MM.1S (cell line): Measurements from ENCODE around the gene SERPINB1.

Source experiments
- DNase-seq: peaks from one replicate; pipeline ENCODE4 v3.0.0-alpha.2; 2015
- H2AFZ ChIP-seq: fragments of 300-600 bp; sonication (generic); 2 replicates; pipeline ENCODE4 v1.6.0; 2016; ENCODE audit warnings: antibody characterized with exemption, low read length
- H3F3A ChIP-seq: fragments of 300-600 bp; sonication (generic); 2 replicates; pipeline ENCODE4 v1.6.1; 2016; ENCODE audit warnings: mild to moderate bottlenecking, antibody characterized with exemption, low read length, moderate library complexity, mixed read lengths; ENCODE audit not compliant: insufficient read depth
- H3K27ac ChIP-seq: fragments of 300-600 bp; sonication (generic); 2 replicates; pipeline ENCODE4 v1.5.1; 2016; ENCODE audit warnings: mild to moderate bottlenecking, low read length
- H3K27me3 ChIP-seq: fragments of 300-600 bp; sonication (generic); replicated peaks from 2 replicates; pipeline ENCODE4 v1.6.0; 2016; ENCODE audit warnings: low read length; ENCODE audit not compliant: insufficient read depth
- H3K36me3 ChIP-seq: fragments of 300-600 bp; sonication (generic); replicated peaks from 2 replicates; pipeline ENCODE4 v1.6.1; 2016; ENCODE audit warnings: mild to moderate bottlenecking, low read length, mixed read lengths; ENCODE audit not compliant: insufficient read depth
- H3K4me1 ChIP-seq: fragments of 300-600 bp; sonication (generic); 2 replicates; pipeline ENCODE4 v1.6.1; 2016; ENCODE audit warnings: low read length, mixed read lengths
- H3K4me2 ChIP-seq: fragments of 300-600 bp; sonication (generic); 2 replicates; pipeline ENCODE4 v1.6.0; 2016; ENCODE audit warnings: low read depth, low read length
- H3K4me3 ChIP-seq: fragments of 300-600 bp; sonication (generic); 2 replicates; pipeline ENCODE4 v1.5.1; 2016; ENCODE audit warnings: low read length, mixed read lengths
- H3K79me2 ChIP-seq: fragments of 300-600 bp; sonication (generic); 2 replicates; pipeline ENCODE4 v1.6.1; 2016; ENCODE audit warnings: mixed run types, low read length, mixed read lengths
- H3K9ac ChIP-seq: fragments of 300-600 bp; sonication (generic); 2 replicates; pipeline ENCODE4 v1.6.1; 2016; ENCODE audit warnings: low read length, mixed read lengths
- H3K9me2 ChIP-seq: fragments of 300-600 bp; sonication (generic); replicated peaks from 2 replicates; pipeline ENCODE4 v1.6.1; 2016; ENCODE audit warnings: mild to moderate bottlenecking, low read length, mixed read lengths; ENCODE audit not compliant: insufficient read depth
- H3K9me3 ChIP-seq: fragments of 300-600 bp; sonication (generic); replicated peaks from 2 replicates; pipeline ENCODE4 v1.6.1; 2016; ENCODE audit warnings: mild to moderate bottlenecking, low read length, mixed read lengths; ENCODE audit not compliant: insufficient read depth
- H4K20me1 ChIP-seq: fragments of 300-600 bp; sonication (generic); 2 replicates; pipeline ENCODE4 v1.6.1; 2016; ENCODE audit warnings: mild to moderate bottlenecking, low read length, moderate library complexity, mixed read lengths; ENCODE audit not compliant: insufficient read depth
- CTCF ChIP-seq: fragments of 300-600 bp; sonication (generic); IDR thresholded peaks from 2 replicates; pipeline ENCODE4 v1.5.1; 2016; ENCODE audit warnings: antibody characterized with exemption, low read length, mixed read lengths
- EZH2 ChIP-seq: fragments of 300-600 bp; sonication (generic); optimal IDR thresholded peaks from 2 replicates; pipeline ENCODE3; 2017; ENCODE audit warnings: low read depth, mild to moderate bottlenecking, antibody characterized with exemption, low read length, mixed read lengths
- EZH2phosphoT487 ChIP-seq: fragments of 300-600 bp; sonication (generic); IDR thresholded peaks from 2 replicates; pipeline ENCODE4 v1.6.1; 2018; ENCODE audit warnings: antibody characterized with exemption, low read length

SERPINB1 gene

GRCh38 chr6:2844008-2844407, 2.3 kb upstream of the SERPINB1 start:
- H3K4me3 ChIP-seq, result no peak overlapping the region
- H3K9me2 ChIP-seq, result no peaks in the 10 kb centered on the region
- no peak overlapping the region for H3K9ac ChIP-seq
- peaks cover 20% of the 10 kb centered on the region for H3K4me1 ChIP-seq
- no peak overlapping the region for H3K27ac ChIP-seq
- H3K4me2 ChIP-seq, result no peak overlapping the region
- no peak overlapping the region for H2AFZ ChIP-seq
- peaks cover 5% of the 10 kb centered on the region; the same call in 1 of the 2 replicates for H3F3A ChIP-seq
- H3K36me3 ChIP-seq, result no peaks in the 10 kb centered on the region
- DNase-seq, result no peak
- TF ChIP-seq EZH2phosphoT487 (no peak), EZH2 (no peak), CTCF (no peak)
- no peaks in the 10 kb centered on the region for H3K79me2 ChIP-seq
- no peaks in the 10 kb centered on the region for H4K20me1 ChIP-seq
- H3K27me3 ChIP-seq, result no peaks in the 10 kb centered on the region
- H3K9me3 ChIP-seq, result no peaks in the 10 kb centered on the region

DNA sequence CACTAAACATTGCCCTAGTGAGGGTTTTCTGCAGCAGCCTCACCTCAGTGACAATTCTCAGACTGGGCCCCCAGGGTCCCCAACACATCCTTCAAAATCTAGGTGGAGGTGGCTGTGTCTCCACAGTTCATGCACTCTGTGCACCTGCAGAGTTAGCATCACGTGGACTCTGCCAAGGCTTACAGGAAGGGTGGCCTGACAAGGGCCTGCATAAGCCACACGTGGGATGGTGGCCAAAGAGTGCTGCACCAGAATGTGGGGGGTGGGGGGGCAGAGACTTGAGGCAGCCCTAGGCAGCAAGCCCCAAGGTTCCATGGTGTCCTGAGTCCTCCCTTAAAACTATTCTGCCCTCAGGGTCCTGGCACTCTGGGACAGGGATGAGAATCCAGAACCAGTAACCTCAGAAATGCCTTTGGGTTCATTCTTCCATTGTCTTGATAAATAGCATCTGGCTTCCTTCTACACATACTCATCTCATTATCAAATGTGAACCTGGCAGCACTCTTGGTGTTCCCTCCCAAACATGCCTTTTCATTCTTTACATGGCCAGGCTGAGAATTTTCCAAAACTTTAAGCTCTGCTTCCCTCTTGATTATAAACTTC, 1.6 kb upstream of the SERPINB1 start:
- Histone ChIP-seq H2AFZ (no peak overlapping the region), H3K9ac (no peak overlapping the region), H3K4me3 (no peak overlapping the region), H3K9me3 (no peaks in the 10 kb centered on the region), H3K36me3 (no peaks in the 10 kb centered on the region), H3K4me2 (no peak overlapping the region), H3K79me2 (no peaks in the 10 kb centered on the region), H3K4me1 (peaks cover 12% of the 10 kb centered on the region), H3K27me3 (no peaks in the 10 kb centered on the region), H4K20me1 (no peaks in the 10 kb centered on the region), H3K27ac (no peak overlapping the region), H3K9me2 (no peaks in the 10 kb centered on the region), H3F3A (peaks cover 5% of the 10 kb centered on the region; the same call in 1 of the 2 replicates)
- TF ChIP-seq CTCF (no peak), EZH2 (no peak), EZH2phosphoT487 (no peak)
- DNase-seq, result peak; percentile 28

GRCh38 chr6:2842139-2842552, 483 bp upstream of the SERPINB1 start:
- no peak for TF ChIP-seq EZH2
- no peak for TF ChIP-seq EZH2phosphoT487
- no peak for TF ChIP-seq CTCF

More at GRCh38 chr6:2842139-2842552, 483 bp upstream of the SERPINB1 start:
- H3K4me1 ChIP-seq, result peaks cover 11% of the 10 kb centered on the region
- no peaks in the 10 kb centered on the region for H3K36me3 ChIP-seq
- peak overlapping the region; percentile 44 for H3K4me3 ChIP-seq
- H3K9me3 ChIP-seq, result no peaks in the 10 kb centered on the region
- no peaks in the 10 kb centered on the region for H3K9me2 ChIP-seq
- peak overlapping the region; percentile 64 for H3K4me2 ChIP-seq
- no peak overlapping the region; the same call in 1 of the 2 replicates for H3K9ac ChIP-seq
- peak overlapping the region; percentile 65 for H2AFZ ChIP-seq
- no peak overlapping the region for H3K27ac ChIP-seq
- no peak for DNase-seq
- no peaks in the 10 kb centered on the region for H4K20me1 ChIP-seq
- H3K27me3 ChIP-seq, result no peaks in the 10 kb centered on the region
- no peaks in the 10 kb centered on the region for H3K79me2 ChIP-seq
- H3F3A ChIP-seq, result peaks cover 5% of the 10 kb centered on the region; the same call in 1 of the 2 replicates
